Measurements from ENCODE around the gene OR5L2. TPM values are rescaled to one million over a fixed set of nuclear protein-coding genes. Genes with fewer than 3 reads are reported as not detected.
"Not testable (repeated sequence)": the region's sequence is repeated elsewhere in the genome, so short reads cannot be mapped to it uniquely, and the experiment has no call there.

The OR5L2 gene
- total RNA-seq = not detected

DNA sequence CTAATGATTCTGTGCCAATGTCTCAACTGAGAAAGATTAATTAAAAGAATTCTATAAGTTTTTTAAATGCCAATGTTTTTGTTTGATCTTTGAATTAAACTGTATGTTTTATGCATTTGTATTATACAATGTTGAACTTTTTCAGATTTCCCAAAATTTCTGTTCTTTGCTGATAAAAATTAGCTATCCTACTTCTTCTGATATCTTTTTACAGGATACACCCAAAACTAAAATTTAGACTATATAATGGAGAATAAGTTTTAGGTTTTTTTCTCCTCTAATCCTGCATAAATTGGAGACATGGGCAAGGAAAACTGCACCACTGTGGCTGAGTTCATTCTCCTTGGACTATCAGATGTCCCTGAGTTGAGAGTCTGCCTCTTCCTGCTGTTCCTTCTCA lies at the start of gene OR5L2:
OR5L2 (plus strand) TSS at position 301 of the 400 bp plus-strand sequence; CDS start at position 301, 0 bp downstream.
- peaks cover 13 to 18% of the 10 kb centered on the region in 2 donors for H3K9me3 Mint-ChIP-seq
- no peak for DNase-seq (ENCODE audit: low spot score in 2 of 2)
- no peaks in the 10 kb centered on the region for H3K36me3 Mint-ChIP-seq
- no peak within 1 kb of the TSS for H3K27ac Mint-ChIP-seq
- ATAC-seq = no peak

DNA sequence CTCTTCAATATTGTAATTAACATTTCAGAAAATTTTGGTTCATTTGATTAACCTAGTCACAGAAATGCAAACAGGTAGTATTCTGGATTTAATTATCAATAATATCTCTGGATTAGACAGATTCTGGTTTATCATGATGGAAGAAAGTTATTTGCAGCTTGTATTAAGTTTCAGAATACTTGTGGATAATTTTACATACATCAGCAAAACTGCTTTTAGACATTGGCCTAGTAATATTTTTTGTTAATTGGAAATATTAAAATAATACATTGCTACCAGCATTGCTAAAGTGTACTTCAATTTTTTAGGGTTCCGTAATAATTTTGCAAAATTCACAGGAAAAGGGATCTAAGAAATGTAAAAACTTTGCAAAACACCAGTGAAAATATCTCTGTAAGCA lies 35.4 kb upstream of the OR5L2 start:
- DNase-seq (ENCODE audit: low spot score in 2 of 2) (no peak), ATAC-seq (no peak)
- Mint-ChIP-seq H3K36me3 (peaks cover 0 to 7% of the 10 kb centered on the region in 2 donors), H3K27ac (no peak overlapping the region), H3K9me3 (peaks cover 21 to 23% of the 10 kb centered on the region in 2 donors)

DNA sequence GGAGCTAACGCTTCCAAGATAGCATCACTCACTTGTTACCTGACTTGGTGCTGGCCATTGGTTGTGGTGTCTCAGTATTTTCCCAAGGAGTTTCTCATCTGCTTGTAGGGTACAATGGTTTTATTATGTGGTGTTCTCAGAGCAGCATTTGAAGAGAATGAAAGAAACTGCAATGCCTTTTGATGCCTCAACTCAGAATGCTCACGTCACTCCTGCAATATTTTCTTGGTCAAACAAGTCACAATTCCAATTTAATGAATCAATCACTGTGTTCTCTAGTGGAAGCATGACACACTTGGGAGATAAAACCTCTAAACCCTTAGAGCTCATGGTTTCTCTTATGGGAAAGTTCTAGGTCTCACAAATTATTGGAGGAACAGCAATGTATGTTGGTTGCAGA lies 33.7 kb upstream of the OR5L2 start:
- no peak overlapping the region for H3K27ac Mint-ChIP-seq
- no peaks in the 10 kb centered on the region for H3K36me3 Mint-ChIP-seq
- ATAC-seq (no peak), DNase-seq (ENCODE audit: low spot score in 2 of 2) (no peak)
- peaks cover 14 to 17% of the 10 kb centered on the region in 2 donors for H3K9me3 Mint-ChIP-seq

DNA sequence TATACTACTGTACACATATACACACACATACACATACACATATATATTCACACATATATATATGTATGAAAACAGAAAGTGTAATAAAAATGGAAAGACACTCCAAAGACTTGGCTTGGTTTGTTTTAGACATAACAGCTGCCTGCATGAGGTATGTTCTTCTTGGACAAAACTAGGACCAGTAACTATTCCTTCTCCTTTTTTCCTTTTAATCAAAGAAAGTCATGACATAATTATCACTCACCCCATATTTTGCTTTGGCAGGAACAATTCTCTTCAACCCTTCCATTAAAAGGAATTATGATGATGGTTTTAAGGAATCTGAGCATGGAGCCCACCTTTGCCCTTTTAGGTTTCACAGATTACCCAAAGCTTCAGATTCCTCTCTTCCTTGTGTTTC lies 31.8 kb upstream of the OR5L2 start, which contains the start of gene OR5D14:
OR5D14 (plus strand) TSS at position 301 of the 400 bp plus-strand sequence; CDS start at position 301, 0 bp downstream.
- ATAC-seq (no peak), DNase-seq (ENCODE audit: low spot score in 2 of 2) (no peak)
- Mint-ChIP-seq H3K9me3 (peaks cover 24 to 28% of the 10 kb centered on the region in 2 donors), H3K36me3 (peaks cover 0 to 6% of the 10 kb centered on the region in 2 donors), H3K27ac (no peak within 1 kb of the TSS)

DNA sequence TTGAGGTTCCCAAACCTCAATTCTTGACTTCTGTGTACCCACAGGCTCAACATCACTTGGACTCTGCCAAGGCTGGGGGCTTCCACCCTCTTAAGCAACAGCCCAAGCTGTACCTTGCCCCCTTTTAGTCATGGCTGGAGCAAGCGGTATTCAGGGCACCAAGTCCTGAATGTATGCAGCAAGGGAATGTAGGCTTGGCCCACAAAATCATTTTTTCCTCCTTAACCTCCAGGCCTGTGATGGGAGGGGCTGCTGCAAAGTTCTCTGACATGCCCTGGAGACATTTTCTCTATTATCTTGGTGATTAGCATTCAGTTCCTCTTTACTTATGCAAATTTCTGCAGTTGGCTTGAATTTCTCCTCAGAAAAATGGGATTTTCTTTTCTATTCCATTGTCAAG lies 20.8 kb upstream of the OR5L2 start:
- no peak for ATAC-seq
- DNase-seq (ENCODE audit: low spot score in 2 of 2) = no peak
- H3K9me3 Mint-ChIP-seq = peaks cover 24 to 32% of the 10 kb centered on the region in 2 donors

DNA sequence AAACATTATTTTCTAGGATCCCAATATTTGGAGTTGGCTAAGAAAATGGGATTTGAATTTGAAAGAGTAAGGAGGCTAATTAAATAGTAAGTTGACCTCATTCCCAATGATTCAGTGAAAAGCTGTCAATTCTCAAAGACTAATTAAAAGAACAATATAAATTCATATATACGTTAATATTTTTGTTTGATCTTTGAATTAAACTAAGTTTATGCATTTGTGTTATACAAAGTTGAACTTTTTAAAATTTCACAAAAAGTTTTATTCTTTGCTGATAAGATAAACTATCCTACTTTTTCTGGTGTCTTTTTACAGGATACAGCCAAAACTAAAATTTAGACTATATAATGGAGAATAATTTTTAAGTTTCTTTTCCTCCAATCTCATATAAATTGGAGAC lies 16.0 kb upstream of the OR5L2 start, which contains the start of gene OR5L1:
OR5L1 (plus strand) TSS at position 301 of the 400 bp plus-strand sequence. CDS start 100 bp downstream, outside the sequence.
- DNase-seq (ENCODE audit: low spot score in 2 of 2) (no peak), ATAC-seq (no peak)
- peaks cover 0 to 6% of the 10 kb centered on the region in 2 donors for H3K36me3 Mint-ChIP-seq
- peaks cover 31 to 32% of the 10 kb centered on the region in 2 donors for H3K9me3 Mint-ChIP-seq
- H3K27ac Mint-ChIP-seq = no peak within 1 kb of the TSS

More for the DNA sequence above, 20.8 kb upstream of the OR5L2 start:
- H3K36me3 Mint-ChIP-seq = peaks cover 0 to 6% of the 10 kb centered on the region in 2 donors
- no peak overlapping the region for H3K27ac Mint-ChIP-seq

DNA sequence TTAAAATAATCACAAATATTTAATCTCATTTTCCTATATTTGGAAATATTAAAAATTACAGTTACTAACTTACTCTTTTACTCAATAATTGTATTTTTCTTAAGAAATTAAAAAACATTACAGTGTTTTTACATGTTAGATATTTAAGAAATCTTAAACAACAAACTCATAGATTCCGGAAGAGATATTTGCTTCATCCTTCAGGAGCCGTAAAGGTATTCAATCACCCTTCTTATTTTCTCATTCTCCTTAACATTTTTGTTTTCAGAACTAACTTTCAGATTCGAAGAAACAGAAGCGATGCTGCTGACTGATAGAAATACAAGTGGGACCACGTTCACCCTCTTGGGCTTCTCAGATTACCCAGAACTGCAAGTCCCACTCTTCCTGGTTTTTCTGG lies 7.7 kb upstream of the OR5L2 start, which contains the start of gene OR5D18:
OR5D18 (plus strand) TSS at position 301 of the 400 bp plus-strand sequence; CDS start at position 301, 0 bp downstream.
- ATAC-seq (no peak), DNase-seq (ENCODE audit: low spot score in 2 of 2) (no peak)
- peaks cover 22 to 25% of the 10 kb centered on the region in 2 donors for H3K9me3 Mint-ChIP-seq
- peaks cover 0 to 4% of the 10 kb centered on the region in 2 donors for H3K36me3 Mint-ChIP-seq
- H3K27ac Mint-ChIP-seq = no peak within 1 kb of the TSS

DNA sequence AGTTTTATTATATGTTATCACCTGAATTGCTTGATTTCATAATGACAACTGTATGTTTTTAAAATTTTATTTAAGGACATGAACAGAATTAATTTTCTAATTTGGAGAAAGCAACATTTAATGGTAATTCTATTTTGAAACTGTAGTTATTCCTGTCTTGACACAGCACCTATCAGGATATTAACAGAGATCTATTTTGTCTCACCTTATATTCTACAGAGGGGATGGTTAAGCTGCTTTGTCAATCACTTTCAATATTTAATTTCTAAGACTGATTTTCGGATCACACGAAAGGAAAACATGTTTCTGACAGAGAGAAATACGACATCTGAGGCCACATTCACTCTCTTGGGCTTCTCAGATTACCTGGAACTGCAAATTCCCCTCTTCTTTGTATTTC lies 11.4 kb downstream of the OR5L2 start, which contains the start of gene OR5D16:
OR5D16 (plus strand) TSS at position 301 of the 400 bp plus-strand sequence; CDS start at position 301, 0 bp downstream.
- ATAC-seq (no peak), DNase-seq (ENCODE audit: low spot score in 2 of 2) (no peak)
- no peak within 1 kb of the TSS for H3K27ac Mint-ChIP-seq
- no peaks in the 10 kb centered on the region for H3K36me3 Mint-ChIP-seq
- peaks cover 13 to 19% of the 10 kb centered on the region in 2 donors for H3K9me3 Mint-ChIP-seq

DNA sequence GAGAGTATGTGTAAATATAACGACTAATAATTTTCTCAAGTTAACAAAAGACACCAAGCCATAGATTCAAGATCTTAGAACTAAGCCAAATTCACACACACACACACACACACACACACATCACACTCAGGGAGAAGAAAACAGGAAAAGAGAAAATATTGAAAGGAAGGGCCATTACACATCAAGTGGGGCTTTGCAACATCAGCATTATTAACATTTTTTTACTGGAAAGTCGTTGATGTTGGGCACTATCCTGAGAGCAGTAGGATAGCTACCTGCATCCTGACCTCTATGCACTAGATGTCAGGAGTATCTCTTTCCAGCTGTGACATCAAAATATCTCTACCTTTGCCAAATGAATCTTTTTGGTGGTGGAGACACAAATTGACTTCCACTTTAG lies 20.4 kb downstream of the OR5L2 start:
- ATAC-seq (no peak), DNase-seq (ENCODE audit: low spot score in 2 of 2) (no peak)
- Mint-ChIP-seq H3K36me3 (no peaks in the 10 kb centered on the region), H3K27ac (no peak overlapping the region), H3K9me3 (peaks cover 13 to 14% of the 10 kb centered on the region in 2 donors)

DNA sequence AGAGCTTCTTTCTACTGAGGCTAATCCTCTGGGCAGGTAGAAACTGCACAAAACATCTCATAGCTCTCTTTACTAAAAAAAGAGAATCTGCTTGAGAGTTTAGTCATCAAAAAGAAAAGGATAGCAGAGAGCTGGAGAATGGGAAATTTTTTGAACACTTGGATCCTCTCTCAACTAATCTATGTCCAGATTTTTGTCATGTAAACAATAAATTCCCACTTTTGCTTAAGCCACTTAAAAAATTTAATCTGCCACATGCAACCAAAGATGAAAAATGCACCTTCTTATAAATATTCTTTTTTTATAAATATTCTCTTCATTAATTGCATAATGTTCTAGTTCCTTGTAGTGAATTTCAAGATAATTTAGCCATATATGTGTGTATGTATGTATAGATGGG lies 22.0 kb downstream of the OR5L2 start:
- ATAC-seq = no peak
- peaks cover 14 to 24% of the 10 kb centered on the region in 2 donors for H3K9me3 Mint-ChIP-seq
- DNase-seq (ENCODE audit: low spot score in 2 of 2) = no peak
- H3K27ac Mint-ChIP-seq = no peak overlapping the region
- H3K36me3 Mint-ChIP-seq = no peaks in the 10 kb centered on the region

DNA sequence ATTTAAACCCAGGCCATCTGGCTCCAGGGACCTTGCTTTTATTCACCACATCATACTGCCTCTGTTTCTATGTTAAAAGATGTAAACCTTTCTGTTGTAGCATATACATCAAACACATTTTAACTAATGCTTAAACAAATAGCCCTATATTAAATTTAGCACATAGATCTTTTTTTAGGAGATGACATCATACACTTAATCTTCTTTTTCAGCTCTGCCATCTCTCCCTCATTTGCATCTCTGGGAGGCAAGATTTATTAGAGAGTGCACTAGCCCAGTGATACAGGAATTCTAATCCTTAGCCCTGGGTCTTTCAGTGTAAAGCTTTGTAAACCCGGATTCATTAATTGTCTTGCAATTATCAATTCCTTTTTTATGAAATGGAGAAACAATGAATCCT lies 25.1 kb downstream of the OR5L2 start:
- ATAC-seq (no peak), DNase-seq (ENCODE audit: low spot score in 2 of 2) (no peak)
- Mint-ChIP-seq H3K36me3 (no peaks in the 10 kb centered on the region), H3K27ac (no peak overlapping the region), H3K9me3 (peaks cover 14 to 30% of the 10 kb centered on the region in 2 donors)

DNA sequence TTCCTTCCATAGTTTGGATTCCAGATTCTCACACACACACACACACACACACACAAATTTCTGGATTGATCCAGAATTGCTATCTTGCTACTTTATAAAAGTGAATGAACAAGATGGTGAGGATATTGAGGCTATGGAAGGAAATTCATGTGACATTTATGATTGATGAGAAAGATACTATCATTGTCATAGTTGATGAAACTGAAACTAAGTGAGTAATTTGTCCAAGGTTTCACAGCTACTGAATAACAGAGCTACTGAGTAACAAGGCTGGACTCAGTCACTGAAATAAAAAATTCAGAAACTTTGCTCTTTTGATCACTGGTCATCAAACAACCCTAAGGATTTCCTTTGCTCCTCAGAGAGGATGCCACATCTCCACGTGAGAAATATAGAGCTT lies 27.7 kb downstream of the OR5L2 start:
- Mint-ChIP-seq H3K36me3 (no peaks in the 10 kb centered on the region), H3K27ac (no peak overlapping the region), H3K9me3 (peaks cover 20 to 25% of the 10 kb centered on the region in 2 donors)
- ATAC-seq (no peak), DNase-seq (ENCODE audit: low spot score in 2 of 2) (no peak)

DNA sequence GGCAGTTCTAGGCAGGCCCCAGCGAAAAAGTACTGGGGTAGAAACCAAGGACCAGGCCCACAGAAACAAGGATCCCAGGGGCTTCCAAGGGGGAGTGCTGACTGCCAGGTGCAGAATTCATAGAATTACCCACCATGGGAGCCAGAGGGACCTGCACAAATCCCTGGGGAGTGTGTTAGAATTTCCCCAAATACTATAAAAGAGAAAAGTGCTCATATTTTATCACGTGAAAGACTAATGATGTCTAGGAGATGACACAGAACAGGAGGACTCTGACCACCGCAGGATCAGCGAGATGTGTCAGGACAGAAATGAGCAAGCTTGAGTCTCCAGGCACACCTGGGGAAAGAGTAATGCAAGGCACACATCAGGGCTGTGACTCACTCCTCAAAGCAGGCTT lies 40.3 kb downstream of the OR5L2 start:
- H3K27ac Mint-ChIP-seq; DNase-seq (ENCODE audit: low spot score in 2 of 2); ATAC-seq: not testable (repeated sequence)
- Mint-ChIP-seq H3K9me3 (peaks cover 12 to 14% of the 10 kb centered on the region in 2 donors), H3K36me3 (peaks cover 0 to 12% of the 10 kb centered on the region in 2 donors)

DNA sequence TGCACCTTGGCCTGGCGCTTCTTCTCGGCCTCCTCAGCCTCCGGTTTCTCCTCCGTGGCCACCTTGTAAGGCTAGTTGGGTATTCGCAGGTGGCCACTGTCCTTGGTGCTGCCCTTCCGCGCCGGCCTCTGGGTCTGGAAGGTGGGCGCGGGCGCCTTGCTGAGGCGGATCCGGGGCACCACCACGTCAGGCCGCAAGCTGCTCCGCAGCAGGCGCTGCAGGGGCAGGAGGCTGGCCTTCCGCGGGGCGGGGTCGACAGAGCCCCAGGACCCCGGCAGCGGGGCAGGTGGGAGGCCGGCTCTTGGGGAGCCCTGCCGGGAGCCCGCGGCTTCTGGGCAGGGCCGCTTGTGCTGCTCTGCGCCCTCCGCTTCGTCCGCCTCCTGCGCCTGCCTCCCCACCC lies 45.7 kb downstream of the OR5L2 start:
- not testable (repeated sequence) for H3K27ac Mint-ChIP-seq; DNase-seq (ENCODE audit: low spot score in 2 of 2); ATAC-seq; H3K9me3 Mint-ChIP-seq
- H3K36me3 Mint-ChIP-seq = peaks cover 0 to 14% of the 10 kb centered on the region in 2 donors

DNA sequence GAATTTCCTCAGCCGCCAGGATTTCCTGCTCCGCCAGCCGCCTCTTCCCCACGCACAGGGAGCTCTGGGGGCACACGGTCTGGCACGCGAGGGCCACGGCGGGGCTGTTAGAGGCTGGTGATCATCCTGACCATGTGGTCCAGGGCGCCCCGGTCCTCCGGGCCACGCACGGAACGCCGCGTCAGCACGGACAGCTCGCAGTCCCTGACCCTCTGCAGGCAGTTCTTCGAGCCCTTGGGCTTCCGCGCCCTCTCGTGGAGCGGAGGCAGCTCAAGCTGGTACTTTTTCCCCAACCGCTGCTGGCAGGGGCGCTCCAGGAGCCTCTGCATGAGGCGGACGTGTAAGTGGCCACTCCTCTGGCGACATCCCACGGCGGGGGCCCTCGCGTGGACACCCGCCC lies 46.1 kb downstream of the OR5L2 start:
- peaks cover 0 to 10% of the 10 kb centered on the region in 2 donors for H3K36me3 Mint-ChIP-seq
- DNase-seq (ENCODE audit: low spot score in 2 of 2); H3K9me3 Mint-ChIP-seq; ATAC-seq; H3K27ac Mint-ChIP-seq: not testable (repeated sequence)

Data from activated naive CD4-positive, alpha-beta T cell treated with anti-CD3 and anti-CD28 coated beads, Interleukin-2, amount 50 U/mL, for 72 hours (primary cell).